K562 (cell line): ENCODE measurements around the gene CDKN2B-AS1. TPM values are rescaled to one million over a fixed set of nuclear protein-coding genes. Genes with fewer than 3 reads are reported as not detected.

Experiments
- ATAC-seq: fragments of 200-7000 bp; cut with Tn5 transposase; 3 replicates; pipeline ENCODE4 v1.9.1; 2020; ENCODE audit warnings: moderate library complexity
- BruUV-seq: library from RNA; stranded (reverse); fragments of 400-500 nt; replicated peaks from 2 replicates; lab custom pipeline; 2021; lab: Mats Ljungman, UMichigan
- CTCF ChIA-PET: fragments of 300-600 bp; formaldehyde crosslinking; extraction: SDS; loops from one replicate; lab custom pipeline; 2021; ENCODE audit warnings: low intra/inter-chr PET ratio; lab: Yijun Ruan, JAX
- POLR2A ChIA-PET: fragments of 300-600, 350-650 bp; sonication (Branson Sonifier 250); formaldehyde crosslinking; extraction: SDS; loops from one replicate; lab custom pipeline; 2021; ENCODE audit warnings: antibody characterized with exemption, inconsistent platforms; lab: Yijun Ruan, JAX
- DNase-seq, 4 experiments: peaks; one replicate each; pipeline versions ENCODE4 v3.0.0 to v3.0.0-alpha.2; 2011 to 2018; ENCODE audit warnings: low spot score in 3 of 4, mixed read lengths in 3 of 4; ENCODE audit errors: extremely low read depth in 1 of 4
- FAIRE-seq: peaks from 2 replicates; lab custom pipeline; 2011; peaks lifted over from hg19 to GRCh38; lab: Jason Lieb, UNC
- H2AFZ ChIP-seq: 2 replicates; pipeline ENCODE4 v1.6.0; 2011; ENCODE audit warnings: low read depth, low read length, control low read depth, inconsistent platforms
- H3K27ac ChIP-seq: fragments of 200-600 bp; 3 replicates; pipeline ENCODE4 v1.8.0; 2011; ENCODE audit warnings: low read depth, mild to moderate bottlenecking, control low read depth, inconsistent platforms, low read length, moderate library complexity, mixed read lengths; ENCODE audit errors: extremely low read depth
- H3K27me3 ChIP-seq, 2 experiments: fragments of 300-600 bp in 1 of 2; 2 replicates in 1 of 2; 3 replicates in 1 of 2; pipeline versions ENCODE4 v1.6.0 to v1.8.0; 2011; ENCODE audit warnings: inconsistent platforms in 2 of 2, low read length in 2 of 2, mild to moderate bottlenecking in 1 of 2, mixed read lengths in 1 of 2, moderate library complexity in 1 of 2; ENCODE audit not compliant: control insufficient read depth in 2 of 2, insufficient read depth in 2 of 2
- H3K36me3 ChIP-seq: fragments of 300-600 bp; 3 replicates; pipeline ENCODE4 v1.8.0; 2011; ENCODE audit warnings: mild to moderate bottlenecking, low read length, inconsistent platforms; ENCODE audit not compliant: control insufficient read depth, insufficient read depth
- H3K4me1 ChIP-seq, 2 experiments: fragments of 200-600 bp in 1 of 2; replicated peaks in 1 of 2; 2 replicates in 1 of 2; 3 replicates in 1 of 2; pipeline versions ENCODE4 v1.5.1 to v1.8.0; 2011; ENCODE audit warnings: inconsistent platforms in 2 of 2, low read length in 2 of 2, mild to moderate bottlenecking in 1 of 2, mixed read lengths in 1 of 2, moderate library complexity in 1 of 2; ENCODE audit not compliant: control insufficient read depth in 2 of 2, insufficient read depth in 2 of 2
- H3K4me2 ChIP-seq: 2 replicates; pipeline ENCODE4 v1.6.1; 2011; ENCODE audit warnings: low read length, control low read depth, inconsistent platforms, mixed read lengths; ENCODE audit not compliant: insufficient read depth
- H3K4me3 ChIP-seq: fragments of 200-600 bp; sonication (generic), shearing (Covaris generic); 2 replicates; pipeline ENCODE4 v1.5.1; 2016; ENCODE audit warnings: control low read depth, inconsistent platforms
- H3K79me2 ChIP-seq: fragments of 200-600 bp; 3 replicates; pipeline ENCODE4 v1.8.0; 2011; ENCODE audit warnings: low read length, inconsistent platforms; ENCODE audit not compliant: control insufficient read depth, insufficient read depth
- H3K9ac ChIP-seq, 2 experiments: 2 replicates each; pipeline versions ENCODE4 v1.6.0 to v1.6.1; 2011; ENCODE audit warnings: low read depth in 2 of 2, low read length in 2 of 2, control low read depth in 1 of 2, inconsistent platforms in 1 of 2, mild to moderate bottlenecking in 1 of 2, mixed read lengths in 1 of 2; ENCODE audit not compliant: insufficient read depth in 1 of 2
- H3K9me1 ChIP-seq: one replicate; pipeline ENCODE4 v1.6.0; 2011; ENCODE audit warnings: inconsistent platforms, mild to moderate bottlenecking, low read length, moderate library complexity; ENCODE audit not compliant: control insufficient read depth, insufficient read depth
- H3K9me3 ChIP-seq: replicated peaks from 2 replicates; pipeline ENCODE4 v1.5.1; 2011; ENCODE audit warnings: low read depth, low read length, inconsistent platforms; ENCODE audit not compliant: control insufficient read depth, insufficient read depth
- H4K20me1 ChIP-seq: replicated peaks from 2 replicates; pipeline ENCODE4 v1.6.1; 2011; ENCODE audit warnings: low read length, inconsistent platforms, mixed read lengths; ENCODE audit not compliant: control insufficient read depth, insufficient read depth
- PCBP2 ChIP-seq: fragments of 200-400 bp; formaldehyde crosslinking; IDR thresholded peaks from 2 replicates; pipeline ENCODE4 v1.6.1; 2018; ENCODE audit warnings: low read length, low read depth, mild to moderate bottlenecking, moderate library complexity; ENCODE audit not compliant: poor library complexity, severe bottlenecking
- POLR2AphosphoS2 ChIP-seq: IDR thresholded peaks from 2 replicates; pipeline ENCODE4 v1.6.1; 2012; ENCODE audit warnings: low read length, improper control_type of control experiment
- PTRF ChIP-seq: fragments of 450-650 bp; IDR thresholded peaks from 2 replicates; pipeline ENCODE4 v1.6.1; 2016; ENCODE audit warnings: mild to moderate bottlenecking, missing genetic modification characterization, missing compliant biosample characterization
- SIX5 ChIP-seq, 2 experiments: IDR thresholded peaks; 2 replicates each; pipeline ENCODE4 v1.6.1; 2011; ENCODE audit warnings: low read length in 2 of 2, borderline replicate concordance in 1 of 2, low read depth in 1 of 2, mild to moderate bottlenecking in 1 of 2, moderate library complexity in 1 of 2; ENCODE audit not compliant: insufficient read depth in 1 of 2
- WGBS: fragments of 100-300 bp; shearing (Covaris generic); methylation state at CpG from one replicate; pipeline ENCODE4 v1.1.6; 2016; ENCODE audit warnings: low coverage, mixed read lengths; ENCODE audit not compliant: insufficient coverage; ENCODE audit errors: missing lambda C conversion rate; 5-methylcytosine and 5-hydroxymethylcytosine counted together
- in situ Hi-C: fragments of 300-500 bp; cut with MboI; formaldehyde crosslinking; loops from 4 replicates; pipeline ENCODE4 v1.15.0; 2018; ENCODE audit warnings: inconsistent platforms, mixed read lengths
- intact Hi-C: fragments of 100-400 bp; cut with micrococcal nuclease; formaldehyde crosslinking; loops from 2 replicates; pipeline ENCODE4 v1.14.2; 2022
- polyA plus RNA-seq, 8 experiments: library from polyadenylated mRNA; depleted of rRNA in 4 of 8; stranded (reverse) in 5 of 8; unstranded in 3 of 8; fragments of >200 nt; fragmentation: Nextera tagmentation in 2 of 8; fragmentation: Illumina TruSeq in 1 of 8; extraction: Ambion mirVana in 2 of 8; extraction: Trizol in 1 of 8; gene quantifications; 2 replicates each; pipeline versions ENCODE4 v1.2.1 to v1.2.3, GENCODE V29; 2011 to 2014; ENCODE audit warnings: inconsistent platforms in 1 of 8, missing spikeins in 1 of 8
- total RNA-seq, 7 experiments: library from RNA; depleted of rRNA in 6 of 7; stranded (reverse); fragments of >200 nt in 6 of 7; fragmentation: Illumina TruSeq in 2 of 7; extraction: Trizol in 2 of 7; gene quantifications; 2 replicates each; pipeline versions ENCODE4 v1.2.1 to v1.2.3, GENCODE V29; 2011 to 2021; ENCODE audit warnings: low replicate concordance in 1 of 7
- TF ChIP-seq, protein P1 (sequence below): conservative IDR thresholded peaks from 2 replicates; pipeline ENCODE4 v1.6.1; 2011; ENCODE audit warnings: low read depth, mild to moderate bottlenecking, low read length; ENCODE audit not compliant: control insufficient read depth

Gene CDKN2B-AS1
- total and polyA plus RNA-seq, 9 of the 15 experiments (the other 6 are each of a cell fraction or from before 2014, with no cell fraction given), result not detected

DNA sequence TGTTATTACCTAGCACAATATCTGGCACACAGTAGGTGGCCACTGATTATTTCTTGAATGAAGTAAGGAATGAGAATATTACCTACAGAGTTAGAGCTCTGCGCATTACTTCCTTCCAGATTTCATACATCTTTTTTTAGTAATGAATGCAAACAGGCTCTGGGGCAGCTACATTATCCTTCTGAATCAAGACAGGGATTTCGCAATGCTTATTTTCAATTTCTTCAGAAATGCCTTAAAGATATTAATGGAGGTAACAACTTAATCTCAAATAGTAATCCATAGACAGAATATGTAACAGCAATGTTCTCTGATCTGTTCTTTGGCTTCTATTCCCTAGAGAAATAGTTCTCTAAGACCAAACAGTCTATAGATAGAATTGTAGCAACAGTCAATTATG, 33.0 kb upstream of the CDKN2B-AS1 start:
- H3K79me2 ChIP-seq, result no peaks in the 10 kb centered on the region
- H3K4me1 ChIP-seq, result no peaks in the 10 kb centered on the region
- no CpG with 5 or more reads among the region's 2 CpGs for WGBS
- ATAC-seq, result no peak
- no peak overlapping the region for H2AFZ ChIP-seq
- in situ Hi-C loops, result no loop called here
- H3K9ac ChIP-seq, result no peak overlapping the region
- no peak for FAIRE-seq
- intact Hi-C loops, result no loop called here
- BruUV-seq, result no TSS peak
- no peaks in the 10 kb centered on the region for H3K27me3 ChIP-seq
- DNase-seq, result no peak
- H3K36me3 ChIP-seq, result no peaks in the 10 kb centered on the region
- no peak overlapping the region for H3K4me2 ChIP-seq
- H3K4me3 ChIP-seq, result no peak overlapping the region
- POLR2A ChIA-PET, result no interaction called here
- no peak overlapping the region for H3K27ac ChIP-seq
- CTCF ChIA-PET, result no interaction called here
- no peaks in the 10 kb centered on the region for H3K9me3 ChIP-seq
- H4K20me1 ChIP-seq, result no peaks in the 10 kb centered on the region
- TF ChIP-seq SIX5 (IDR thresholded peaks at IDR 0.05; ENCODE audit: borderline replicate concordance in 1 of 2, insufficient read depth in 1 of 2, low read depth in 1 of 2, low read length in 2 of 2), result no peak
- no peak for TF ChIP-seq POLR2AphosphoS2
- TF ChIP-seq, protein P1, sequence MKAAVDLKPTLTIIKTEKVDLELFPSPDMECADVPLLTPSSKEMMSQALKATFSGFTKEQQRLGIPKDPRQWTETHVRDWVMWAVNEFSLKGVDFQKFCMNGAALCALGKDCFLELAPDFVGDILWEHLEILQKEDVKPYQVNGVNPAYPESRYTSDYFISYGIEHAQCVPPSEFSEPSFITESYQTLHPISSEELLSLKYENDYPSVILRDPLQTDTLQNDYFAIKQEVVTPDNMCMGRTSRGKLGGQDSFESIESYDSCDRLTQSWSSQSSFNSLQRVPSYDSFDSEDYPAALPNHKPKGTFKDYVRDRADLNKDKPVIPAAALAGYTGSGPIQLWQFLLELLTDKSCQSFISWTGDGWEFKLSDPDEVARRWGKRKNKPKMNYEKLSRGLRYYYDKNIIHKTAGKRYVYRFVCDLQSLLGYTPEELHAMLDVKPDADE, result no peak
- TF ChIP-seq PCBP2, result no peak
- no peak for TF ChIP-seq PTRF
- no peaks in the 10 kb centered on the region for H3K9me1 ChIP-seq
